Neuronal stem cell (in vitro differentiated cells): ENCODE data around the gene MCUR1.
A peak's percentile ranks its signal among the peaks of the same experiment; 100 is the strongest.

Experiments used
- DNase-seq: peaks from one replicate; pipeline ENCODE4 v3.0.0-alpha.2; 2013; ENCODE audit warnings: low spot score
- H2AFZ ChIP-seq: one replicate; pipeline ENCODE4 v1.6.1; 2013; ENCODE audit warnings: mild to moderate bottlenecking, low read length, inconsistent platforms
- H2AK5ac ChIP-seq: 2 replicates; pipeline ENCODE4 v1.6.1; 2013; ENCODE audit warnings: low read depth, mild to moderate bottlenecking, inconsistent platforms, low read length, moderate library complexity, mixed read lengths
- H2BK120ac ChIP-seq: 2 replicates; pipeline ENCODE4 v1.6.1; 2013; ENCODE audit warnings: low read depth, mild to moderate bottlenecking, inconsistent platforms, low read length, moderate library complexity, mixed read lengths
- H2BK12ac ChIP-seq: one replicate; pipeline ENCODE4 v1.6.1; 2013; ENCODE audit warnings: low read length, inconsistent platforms
- H2BK15ac ChIP-seq: 2 replicates; pipeline ENCODE4 v1.6.1; 2013; ENCODE audit warnings: mild to moderate bottlenecking, low read length, inconsistent platforms, mixed read lengths
- H2BK5ac ChIP-seq: one replicate; pipeline ENCODE4 v1.6.1; 2013; ENCODE audit warnings: inconsistent platforms, mild to moderate bottlenecking, low read length, moderate library complexity
- H3K14ac ChIP-seq: one replicate; pipeline ENCODE4 v1.6.1; 2013; ENCODE audit warnings: low read length, inconsistent platforms
- H3K18ac ChIP-seq: 2 replicates; pipeline ENCODE4 v1.6.1; 2013; ENCODE audit warnings: low read length, inconsistent platforms
- H3K23ac ChIP-seq: 2 replicates; pipeline ENCODE4 v1.6.1; 2013; ENCODE audit warnings: low read depth, mild to moderate bottlenecking, mixed read lengths, low read length, inconsistent platforms; ENCODE audit not compliant: poor library complexity
- H3K27ac ChIP-seq: replicated peaks from 3 replicates; pipeline ENCODE4 v1.5.1; 2013; ENCODE audit warnings: low read length, inconsistent platforms
- H3K27me3 ChIP-seq, 3 experiments: 2 replicates each; pipeline ENCODE4 v1.6.1; 2013; ENCODE audit warnings: low read length in 3 of 3, mild to moderate bottlenecking in 2 of 3, inconsistent platforms in 1 of 3, low read depth in 1 of 3, mixed read lengths in 1 of 3, moderate library complexity in 1 of 3; ENCODE audit not compliant: control insufficient read depth in 3 of 3, insufficient read depth in 3 of 3
- H3K36me3 ChIP-seq, 2 donors: replicated peaks in 1 of 2; 2 replicates each; pipeline ENCODE4 v1.6.1; 2013; ENCODE audit warnings: low read length in 2 of 2; ENCODE audit not compliant: control insufficient read depth in 2 of 2, insufficient read depth in 2 of 2
- H3K4ac ChIP-seq: 2 replicates; pipeline ENCODE4 v1.6.1; 2013; ENCODE audit warnings: inconsistent platforms, mild to moderate bottlenecking, low read length, moderate library complexity
- H3K4me1 ChIP-seq, 2 donors: 1 replicate in 1 of 2; 2 replicates in 1 of 2; pipeline ENCODE4 v1.6.1; 2013; ENCODE audit warnings: low read length in 2 of 2, low read depth in 1 of 2; ENCODE audit not compliant: control insufficient read depth in 2 of 2, insufficient read depth in 1 of 2
- H3K4me2 ChIP-seq: one replicate; pipeline ENCODE4 v1.6.1; 2013; ENCODE audit warnings: mild to moderate bottlenecking, low read length, inconsistent platforms; ENCODE audit not compliant: insufficient read depth, poor library complexity, severe bottlenecking
- H3K4me3 ChIP-seq, 2 donors: 2 replicates each; pipeline ENCODE4 v1.5.1; 2013; ENCODE audit warnings: low read length in 2 of 2, mild to moderate bottlenecking in 2 of 2, inconsistent platforms in 1 of 2, moderate library complexity in 1 of 2
- H3K79me1 ChIP-seq: one replicate; pipeline ENCODE4 v1.6.1; 2013; ENCODE audit warnings: low read depth, mild to moderate bottlenecking, inconsistent platforms, low read length, moderate library complexity
- H3K9ac ChIP-seq: one replicate; pipeline ENCODE4 v1.6.1; 2013; ENCODE audit warnings: mild to moderate bottlenecking, low read depth, low read length, inconsistent platforms; ENCODE audit not compliant: poor library complexity
- H3K9me3 ChIP-seq, 2 donors: replicated peaks in 1 of 2; 2 replicates each; pipeline versions ENCODE3 to v1.6.1; 2013; ENCODE audit warnings: low read length in 2 of 2, mild to moderate bottlenecking in 2 of 2, inconsistent platforms in 1 of 2, low read depth in 1 of 2, mixed read lengths in 1 of 2, moderate library complexity in 1 of 2; ENCODE audit not compliant: control insufficient read depth in 2 of 2, insufficient read depth in 1 of 2
- H4K8ac ChIP-seq: one replicate; pipeline ENCODE4 v1.6.1; 2013; ENCODE audit warnings: low read depth, mild to moderate bottlenecking, inconsistent platforms, low read length, moderate library complexity
- H4K91ac ChIP-seq: one replicate; pipeline ENCODE4 v1.6.1; 2013; ENCODE audit warnings: low read length, low read depth, mild to moderate bottlenecking, inconsistent platforms; ENCODE audit not compliant: poor library complexity
- WGBS, 2 donors: extraction: QIAGEN DNeasy Blood & Tissue Kit; methylation state at CpG; one replicate each; pipeline ENCODE4 v1.1.7; 2013; ENCODE audit warnings: missing lambda C conversion rate in 2 of 2, mixed read lengths in 1 of 2; ENCODE audit not compliant: insufficient read length in 2 of 2, insufficient replicate concordance in 1 of 2; ENCODE audit errors: extremely low coverage in 2 of 2; 5-methylcytosine and 5-hydroxymethylcytosine counted together

MCUR1 gene

GRCh38 chr6:13769034-13769654, 45.2 kb downstream of the MCUR1 start:
- peaks cover 2 to 5% of the 10 kb centered on the region in 2 donors for H3K4me1 ChIP-seq
- H3K36me3 ChIP-seq, result no peaks in the 10 kb centered on the region
- no peak overlapping the region for H4K8ac ChIP-seq
- peaks cover 0 to 3% of the 10 kb centered on the region in 2 donors for H3K9me3 ChIP-seq
- no peak overlapping the region for H2BK120ac ChIP-seq
- no peak overlapping the region for H3K23ac ChIP-seq
- H2AK5ac ChIP-seq, result peak overlapping the region; percentile 32
- no peak overlapping the region for H2BK15ac ChIP-seq
- no peak overlapping the region for H2AFZ ChIP-seq
- H2BK5ac ChIP-seq, result peak overlapping the region; percentile 75
- H3K4me2 ChIP-seq, result no peak overlapping the region
- DNase-seq, result no peak
- H3K14ac ChIP-seq, result no peak overlapping the region
- no peak overlapping the region for H3K4ac ChIP-seq
- H3K27me3 ChIP-seq, result no peaks in the 10 kb centered on the region
- no CpG with 5 or more reads among the region's 47 CpGs for WGBS, 2 donors
- no peak overlapping the region for H3K27ac ChIP-seq
- H4K91ac ChIP-seq, result no peak overlapping the region
- H3K4me3 ChIP-seq, result no peak overlapping the region
- H3K79me1 ChIP-seq, result no peaks in the 10 kb centered on the region
- peak overlapping the region; percentile 84 for H2BK12ac ChIP-seq
- H3K9ac ChIP-seq, result no peak overlapping the region
- H3K18ac ChIP-seq, result no peak overlapping the region

GRCh38 chr6:13767121-13767808, 47.1 kb downstream of the MCUR1 start:
- no peak overlapping the region for H3K14ac ChIP-seq
- DNase-seq, result no peak
- no peak overlapping the region for H4K8ac ChIP-seq
- no peak overlapping the region for H4K91ac ChIP-seq
- no peak overlapping the region for H2AK5ac ChIP-seq
- H3K9me3 ChIP-seq, result peaks cover 0 to 4% of the 10 kb centered on the region in 2 donors
- H2AFZ ChIP-seq, result peak overlapping the region; percentile 75
- H3K79me1 ChIP-seq, result no peaks in the 10 kb centered on the region
- no peak overlapping the region for H3K27ac ChIP-seq
- no peaks in the 10 kb centered on the region for H3K36me3 ChIP-seq
- no peak overlapping the region for H3K9ac ChIP-seq
- H3K27me3 ChIP-seq, result no peaks in the 10 kb centered on the region
- H3K4me2 ChIP-seq, result no peak overlapping the region
- H3K4ac ChIP-seq, result no peak overlapping the region
- no peak overlapping the region for H2BK12ac ChIP-seq
- H2BK120ac ChIP-seq, result no peak overlapping the region
- H3K23ac ChIP-seq, result no peak overlapping the region
- no peak overlapping the region for H3K18ac ChIP-seq
- peaks cover 2 to 14% of the 10 kb centered on the region in 2 donors for H3K4me1 ChIP-seq
- H3K4me3 ChIP-seq, result no peak overlapping the region
- H2BK15ac ChIP-seq, result no peak overlapping the region
- H2BK5ac ChIP-seq, result no peak overlapping the region
- WGBS, 2 donors, result no CpG with 5 or more reads among the region's 19 CpGs

DNA sequence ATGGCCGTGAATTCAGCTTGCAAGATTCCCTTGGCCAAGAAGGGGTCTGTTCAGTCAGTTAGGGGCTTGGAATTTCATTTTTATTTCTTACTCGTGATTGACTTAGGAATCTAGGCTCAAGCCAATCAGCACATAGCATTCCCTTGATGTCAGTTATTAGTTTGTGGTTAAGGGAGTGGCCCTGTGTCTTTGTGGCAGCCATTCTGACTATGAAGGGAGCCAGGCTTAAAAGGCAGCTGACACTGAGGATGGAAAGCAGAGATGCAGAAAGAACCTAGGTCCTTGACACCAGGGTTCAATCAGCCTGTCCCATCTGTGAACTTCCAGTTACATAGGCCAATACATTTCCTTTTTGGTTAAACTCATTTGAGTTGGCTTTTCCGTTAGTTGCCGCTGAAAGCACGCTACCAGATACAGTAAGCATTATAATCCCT, 48.1 kb downstream of the MCUR1 start:
- Histone ChIP-seq H2BK15ac (no peak overlapping the region), H3K4me1 (peaks cover 2 to 18% of the 10 kb centered on the region in 2 donors), H3K79me1 (no peaks in the 10 kb centered on the region), H3K4me3 (no peak overlapping the region), H3K27me3 (no peaks in the 10 kb centered on the region), H3K18ac (no peak overlapping the region), H4K91ac (no peak overlapping the region), H2BK5ac (no peak overlapping the region), H3K14ac (no peak overlapping the region), H3K4ac (no peak overlapping the region), H2AK5ac (no peak overlapping the region), H3K27ac (no peak overlapping the region), H2BK12ac (no peak overlapping the region), H3K36me3 (no peaks in the 10 kb centered on the region), H3K9me3 (peaks cover 0 to 4% of the 10 kb centered on the region in 2 donors), H3K23ac (no peak overlapping the region), H2BK120ac (no peak overlapping the region), H3K4me2 (no peak overlapping the region), H3K9ac (no peak overlapping the region), H2AFZ (no peak overlapping the region), H4K8ac (no peak overlapping the region)
- DNase-seq, result no peak
- WGBS, 2 donors, result no CpG with 5 or more reads among the region's 5 CpGs

DNA sequence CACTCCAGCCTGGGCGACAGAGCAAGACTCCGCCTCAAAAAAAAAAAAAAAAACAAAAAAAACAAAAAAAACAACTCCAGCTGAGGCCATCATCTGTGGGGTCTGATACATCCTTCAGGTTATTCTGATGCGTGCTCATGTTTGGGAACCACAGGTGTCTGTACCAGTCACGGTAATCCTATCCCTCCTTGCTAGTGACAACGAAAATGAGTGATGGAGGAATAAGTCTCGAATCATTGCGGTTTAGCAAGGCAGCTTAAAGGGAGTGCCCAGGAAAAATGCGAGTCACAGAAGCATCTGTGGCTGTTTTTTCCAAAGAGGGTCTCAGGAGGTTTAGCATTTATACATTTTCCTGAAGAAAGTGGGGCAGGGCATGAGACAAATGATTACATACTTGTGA, 48.8 kb downstream of the MCUR1 start:
- Histone ChIP-seq H3K27me3 (no peaks in the 10 kb centered on the region), H4K8ac (no peak overlapping the region), H2BK5ac (no peak overlapping the region), H3K9me3 (peaks cover 0 to 4% of the 10 kb centered on the region in 2 donors), H4K91ac (no peak overlapping the region), H2AK5ac (no peak overlapping the region), H3K4me3 (no peak overlapping the region), H3K4ac (no peak overlapping the region), H3K23ac (no peak overlapping the region), H2BK12ac (no peak overlapping the region), H2BK120ac (no peak overlapping the region), H3K14ac (no peak overlapping the region), H3K36me3 (no peaks in the 10 kb centered on the region), H3K4me1 (peaks cover 2 to 18% of the 10 kb centered on the region in 2 donors), H3K27ac (no peak overlapping the region), H3K4me2 (no peak overlapping the region), H3K79me1 (no peaks in the 10 kb centered on the region), H3K18ac (no peak overlapping the region), H3K9ac (no peak overlapping the region), H2BK15ac (no peak overlapping the region), H2AFZ (no peak overlapping the region)
- no CpG with 5 or more reads among the region's 8 CpGs for WGBS, 2 donors
- no peak for DNase-seq
